ENCODE results near the gene SPTB.

SPTB gene

DNA sequence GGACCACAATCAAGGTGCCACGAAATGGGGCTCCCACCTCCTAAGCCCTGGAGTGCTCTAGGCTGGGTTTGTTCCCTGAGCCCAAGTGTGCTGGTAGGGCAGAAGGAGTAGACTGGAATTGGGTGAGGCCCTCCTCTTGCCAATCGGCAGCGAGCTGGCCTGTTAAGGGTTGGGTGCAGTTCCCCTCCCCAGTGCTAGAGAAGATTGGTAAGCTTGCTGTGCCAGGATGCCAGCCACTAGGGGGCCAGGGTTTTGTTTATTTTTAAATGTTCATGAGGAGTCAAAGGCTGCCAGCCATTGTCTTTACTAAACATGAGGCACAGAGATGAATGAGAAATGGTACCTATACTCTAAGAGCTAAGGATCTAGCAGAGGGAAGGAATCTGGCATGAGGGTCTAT, 79.7 kb downstream of the SPTB start:
- H3K9ac ChIP-seq (ENCODE audit: low read length in 5 of 5), result no peak overlapping the region
- H3K4me3 ChIP-seq (ENCODE audit: low read depth in 1 of 5, low read length in 5 of 5), result no peak overlapping the region
- no peak overlapping the region for H3K27ac ChIP-seq (ENCODE audit: low read depth, low read length)
- H3K9me3 ChIP-seq (ENCODE audit: control insufficient read depth in 5 of 5, low read length in 5 of 5), result no peaks in the 10 kb centered on the region
- H3K4me1 ChIP-seq (ENCODE audit: control insufficient read depth in 5 of 5, insufficient read depth in 5 of 5, low read length in 5 of 5), result no peaks in the 10 kb centered on the region
- H3K36me3 ChIP-seq (ENCODE audit: control insufficient read depth in 5 of 5, insufficient read depth in 5 of 5, low read length in 5 of 5), result peaks cover 0 to 5% (median 0%) of the 10 kb centered on the region in 5 donors
- no peaks in the 10 kb centered on the region for H3K27me3 ChIP-seq (ENCODE audit: control insufficient read depth in 5 of 5, insufficient read depth in 4 of 5, low read length in 5 of 5)

DNA sequence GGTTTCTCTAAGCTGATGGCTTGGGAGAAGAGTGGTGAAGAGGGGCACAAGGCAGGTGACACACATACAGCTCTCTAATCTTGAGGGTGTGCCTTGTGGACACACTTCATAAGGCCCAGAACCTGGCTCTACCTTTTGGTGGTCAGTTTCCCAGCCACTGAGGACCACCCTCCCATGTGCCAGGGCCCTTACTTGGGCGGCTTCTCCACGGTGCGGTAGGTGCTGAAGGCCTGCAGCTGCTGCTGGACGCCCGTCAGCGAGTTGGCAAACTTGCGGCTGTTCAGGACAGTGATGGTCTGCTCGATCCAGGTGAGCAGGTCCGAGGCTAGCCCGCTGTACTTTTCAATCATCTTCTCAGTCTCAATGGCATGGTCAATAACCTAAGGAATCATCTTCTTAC, 80.2 kb downstream of the SPTB start:
- no peaks in the 10 kb centered on the region for H3K27me3 ChIP-seq (ENCODE audit: control insufficient read depth in 5 of 5, insufficient read depth in 4 of 5, low read length in 5 of 5)
- H3K27ac ChIP-seq (ENCODE audit: low read depth, low read length), result no peak overlapping the region
- H3K4me3 ChIP-seq (ENCODE audit: low read depth in 1 of 5, low read length in 5 of 5), result no peak overlapping the region
- H3K36me3 ChIP-seq (ENCODE audit: control insufficient read depth in 5 of 5, insufficient read depth in 5 of 5, low read length in 5 of 5), result peaks cover 0 to 5% (median 0%) of the 10 kb centered on the region in 5 donors
- H3K4me1 ChIP-seq (ENCODE audit: control insufficient read depth in 5 of 5, insufficient read depth in 5 of 5, low read length in 5 of 5), result no peaks in the 10 kb centered on the region
- H3K9ac ChIP-seq (ENCODE audit: low read length in 5 of 5), result no peak overlapping the region
- H3K9me3 ChIP-seq (ENCODE audit: control insufficient read depth in 5 of 5, low read length in 5 of 5), result no peaks in the 10 kb centered on the region

DNA sequence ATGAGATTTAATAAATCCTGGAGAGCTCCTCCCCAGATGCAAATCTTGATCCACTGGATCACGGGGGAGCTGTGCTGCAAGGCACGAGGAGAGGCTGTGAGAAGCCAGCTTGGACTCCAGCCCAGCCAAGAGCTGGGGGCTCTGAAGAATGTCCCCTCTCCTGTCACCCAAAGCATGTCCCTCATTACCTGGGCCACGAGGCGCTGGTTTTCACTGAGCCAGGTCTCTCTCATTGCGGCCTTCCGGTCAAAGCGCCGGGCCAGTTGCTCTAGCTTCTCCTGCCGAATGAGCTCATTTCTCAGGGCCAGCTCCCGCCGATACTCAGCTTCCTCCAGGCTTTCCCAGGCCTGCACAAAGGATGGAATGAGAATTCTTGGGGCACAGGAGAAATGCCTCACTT, 83.3 kb downstream of the SPTB start:
- H3K9me3 ChIP-seq (ENCODE audit: control insufficient read depth in 5 of 5, low read length in 5 of 5), result no peaks in the 10 kb centered on the region
- no peak overlapping the region for H3K4me3 ChIP-seq (ENCODE audit: low read depth in 1 of 5, low read length in 5 of 5)
- no peak overlapping the region for H3K27ac ChIP-seq (ENCODE audit: low read depth, low read length)
- peaks cover 0 to 8% (median 0%) of the 10 kb centered on the region in 5 donors for H3K36me3 ChIP-seq (ENCODE audit: control insufficient read depth in 5 of 5, insufficient read depth in 5 of 5, low read length in 5 of 5)
- H3K9ac ChIP-seq (ENCODE audit: low read length in 5 of 5), result no peak overlapping the region
- no peaks in the 10 kb centered on the region for H3K27me3 ChIP-seq (ENCODE audit: control insufficient read depth in 5 of 5, insufficient read depth in 4 of 5, low read length in 5 of 5)
- no peaks in the 10 kb centered on the region for H3K4me1 ChIP-seq (ENCODE audit: control insufficient read depth in 5 of 5, insufficient read depth in 5 of 5, low read length in 5 of 5)

DNA sequence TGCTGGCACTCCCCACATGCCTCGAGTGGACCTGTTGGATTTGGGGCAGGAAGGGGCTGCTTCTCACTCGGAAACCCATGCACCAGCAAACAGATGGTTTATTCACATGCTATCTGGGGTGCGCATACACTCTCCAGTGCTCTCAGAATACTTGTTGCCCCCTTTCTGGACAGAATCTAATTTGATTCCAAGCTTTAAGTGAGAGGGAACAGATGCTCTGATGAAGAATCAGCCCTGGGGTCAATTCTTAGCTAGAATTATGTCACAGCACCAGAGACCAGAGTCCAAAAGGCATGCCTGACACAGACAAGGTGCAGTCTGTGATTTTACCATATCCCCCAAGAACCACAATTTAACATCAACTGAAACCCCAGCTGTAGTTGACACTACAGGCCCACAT, 83.8 kb downstream of the SPTB start:
- Histone ChIP-seq H3K27ac (ENCODE audit: low read depth, low read length) (no peak overlapping the region), H3K27me3 (ENCODE audit: control insufficient read depth in 5 of 5, insufficient read depth in 4 of 5, low read length in 5 of 5) (no peaks in the 10 kb centered on the region), H3K9me3 (ENCODE audit: control insufficient read depth in 5 of 5, low read length in 5 of 5) (no peaks in the 10 kb centered on the region), H3K9ac (ENCODE audit: low read length in 5 of 5) (no peak overlapping the region), H3K4me1 (ENCODE audit: control insufficient read depth in 5 of 5, insufficient read depth in 5 of 5, low read length in 5 of 5) (no peaks in the 10 kb centered on the region), H3K36me3 (ENCODE audit: control insufficient read depth in 5 of 5, insufficient read depth in 5 of 5, low read length in 5 of 5) (peaks cover 0 to 8% (median 0%) of the 10 kb centered on the region in 5 donors), H3K4me3 (ENCODE audit: low read depth in 1 of 5, low read length in 5 of 5) (no peak overlapping the region)

DNA sequence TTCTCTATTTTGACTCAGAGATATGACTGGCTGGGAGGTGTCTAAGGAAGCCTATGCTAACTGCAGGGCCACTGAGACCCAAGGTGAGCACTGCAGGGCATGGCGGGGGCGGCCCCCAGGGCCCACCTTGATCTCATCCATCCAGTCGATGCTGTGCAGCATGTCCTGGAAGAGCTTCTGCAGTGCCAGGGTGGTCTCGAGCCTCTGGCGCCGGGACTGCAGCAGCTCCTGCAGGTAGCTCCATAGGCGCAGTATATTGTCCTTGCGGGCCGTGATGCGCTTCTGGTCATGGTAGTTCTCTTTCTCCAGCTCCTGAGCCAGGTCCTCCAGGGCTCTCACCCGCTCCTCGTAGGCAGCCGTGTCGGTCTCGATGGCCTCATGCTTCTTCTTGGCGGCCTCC, 84.5 kb downstream of the SPTB start:
- Histone ChIP-seq H3K4me1 (ENCODE audit: control insufficient read depth in 5 of 5, insufficient read depth in 5 of 5, low read length in 5 of 5) (no peaks in the 10 kb centered on the region), H3K4me3 (ENCODE audit: low read depth in 1 of 5, low read length in 5 of 5) (no peak overlapping the region), H3K36me3 (ENCODE audit: control insufficient read depth in 5 of 5, insufficient read depth in 5 of 5, low read length in 5 of 5) (peaks cover 0 to 8% (median 0%) of the 10 kb centered on the region in 5 donors), H3K27me3 (ENCODE audit: control insufficient read depth in 5 of 5, insufficient read depth in 4 of 5, low read length in 5 of 5) (no peaks in the 10 kb centered on the region), H3K27ac (ENCODE audit: low read depth, low read length) (no peak overlapping the region), H3K9me3 (ENCODE audit: control insufficient read depth in 5 of 5, low read length in 5 of 5) (no peaks in the 10 kb centered on the region), H3K9ac (ENCODE audit: low read length in 5 of 5) (no peak overlapping the region)

DNA sequence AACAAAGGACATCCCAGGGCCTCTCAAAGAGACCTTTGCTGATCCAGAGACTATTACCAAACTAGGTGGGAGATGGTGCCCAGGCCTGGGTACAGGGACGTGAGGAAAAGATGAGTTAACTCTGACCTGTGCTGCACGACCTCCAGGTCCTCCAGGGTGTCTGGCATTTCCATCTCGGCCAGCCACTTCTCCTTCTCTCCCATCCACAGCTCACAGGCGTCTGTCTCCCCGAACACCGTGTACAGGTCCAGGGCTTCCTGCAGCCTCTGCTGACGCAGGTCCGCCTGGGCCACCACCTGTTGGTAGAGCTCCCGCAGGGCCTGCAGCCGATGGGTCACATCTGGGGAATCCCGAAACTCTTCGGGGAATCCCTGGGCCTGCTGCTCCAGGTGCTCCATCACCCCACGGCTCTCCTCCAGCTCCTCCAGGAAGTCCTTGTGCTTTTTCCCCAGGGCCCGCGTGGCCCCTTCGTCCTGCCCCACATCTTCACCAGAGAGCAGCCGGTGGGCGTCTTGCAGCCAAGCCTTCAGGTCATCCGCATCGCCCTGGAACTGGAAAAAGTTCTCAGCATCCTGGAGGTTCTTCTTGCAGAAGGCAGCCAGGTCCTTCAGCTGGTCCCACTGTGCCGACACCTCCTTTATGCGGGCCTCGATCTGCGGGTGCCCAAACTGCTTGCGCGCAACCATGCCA, 86.7 kb downstream of the SPTB start:
- peaks cover 0 to 3% (median 0%) of the 10 kb centered on the region in 5 donors for H3K36me3 ChIP-seq (ENCODE audit: control insufficient read depth in 5 of 5, insufficient read depth in 5 of 5, low read length in 5 of 5)
- H3K27me3 ChIP-seq (ENCODE audit: control insufficient read depth in 5 of 5, insufficient read depth in 4 of 5, low read length in 5 of 5), result no peaks in the 10 kb centered on the region
- H3K27ac ChIP-seq (ENCODE audit: low read depth, low read length), result no peak overlapping the region
- no peaks in the 10 kb centered on the region for H3K9me3 ChIP-seq (ENCODE audit: control insufficient read depth in 5 of 5, low read length in 5 of 5)
- no peaks in the 10 kb centered on the region for H3K4me1 ChIP-seq (ENCODE audit: control insufficient read depth in 5 of 5, insufficient read depth in 5 of 5, low read length in 5 of 5)
- H3K4me3 ChIP-seq (ENCODE audit: low read depth in 1 of 5, low read length in 5 of 5), result no peak overlapping the region
- no peak overlapping the region for H3K9ac ChIP-seq (ENCODE audit: low read length in 5 of 5)

DNA sequence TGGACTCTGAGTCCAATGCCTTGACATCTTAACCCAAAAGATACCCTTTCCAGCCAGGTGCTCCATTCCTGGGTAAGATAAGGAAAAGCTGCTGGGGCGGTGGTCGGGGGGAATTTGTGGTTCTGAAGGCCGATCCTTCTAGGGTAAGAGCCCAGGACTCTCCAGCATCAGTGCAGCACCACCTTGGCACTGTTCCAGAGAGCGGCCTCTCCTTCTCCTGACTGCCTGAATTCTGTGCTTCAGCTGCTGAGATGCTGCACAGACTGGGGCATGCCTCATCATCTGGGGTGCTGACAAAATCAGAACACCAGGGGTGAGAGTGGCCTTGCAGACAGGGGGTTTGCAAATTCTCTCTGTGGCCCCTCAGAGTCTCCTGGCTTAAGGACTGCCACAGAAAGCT, 87.5 kb downstream of the SPTB start:
- no peaks in the 10 kb centered on the region for H3K4me1 ChIP-seq (ENCODE audit: control insufficient read depth in 5 of 5, insufficient read depth in 5 of 5, low read length in 5 of 5)
- peaks cover 0 to 3% (median 0%) of the 10 kb centered on the region in 5 donors for H3K36me3 ChIP-seq (ENCODE audit: control insufficient read depth in 5 of 5, insufficient read depth in 5 of 5, low read length in 5 of 5)
- no peak overlapping the region for H3K27ac ChIP-seq (ENCODE audit: low read depth, low read length)
- no peaks in the 10 kb centered on the region for H3K9me3 ChIP-seq (ENCODE audit: control insufficient read depth in 5 of 5, low read length in 5 of 5)
- no peak overlapping the region for H3K9ac ChIP-seq (ENCODE audit: low read length in 5 of 5)
- H3K27me3 ChIP-seq (ENCODE audit: control insufficient read depth in 5 of 5, insufficient read depth in 4 of 5, low read length in 5 of 5), result no peaks in the 10 kb centered on the region
- H3K4me3 ChIP-seq (ENCODE audit: low read depth in 1 of 5, low read length in 5 of 5), result no peak overlapping the region

DNA sequence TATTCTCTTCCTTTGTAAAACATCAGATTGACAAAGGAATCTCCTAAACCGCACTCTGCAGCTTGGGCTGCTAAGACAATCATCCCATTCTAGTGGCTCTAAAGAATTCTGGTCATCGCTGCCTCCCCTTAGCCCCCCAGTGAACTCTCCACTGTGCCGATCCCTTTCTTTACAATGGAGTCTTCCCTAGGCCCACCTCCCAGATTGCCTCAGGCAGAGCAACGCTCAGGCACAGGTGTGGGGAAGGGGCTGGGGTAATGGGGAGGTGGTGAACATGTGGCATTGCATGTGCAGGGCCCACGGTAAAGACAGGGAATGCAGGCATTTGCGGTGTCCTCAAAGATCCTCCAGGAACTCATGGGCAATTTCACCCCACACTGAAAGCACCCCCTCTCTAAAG, 89.2 kb downstream of the SPTB start:
- Histone ChIP-seq H3K9me3 (ENCODE audit: control insufficient read depth in 5 of 5, low read length in 5 of 5) (no peaks in the 10 kb centered on the region), H3K36me3 (ENCODE audit: control insufficient read depth in 5 of 5, insufficient read depth in 5 of 5, low read length in 5 of 5) (peaks cover 0 to 3% (median 0%) of the 10 kb centered on the region in 5 donors), H3K27me3 (ENCODE audit: control insufficient read depth in 5 of 5, insufficient read depth in 4 of 5, low read length in 5 of 5) (no peaks in the 10 kb centered on the region), H3K27ac (ENCODE audit: low read depth, low read length) (no peak overlapping the region), H3K9ac (ENCODE audit: low read length in 5 of 5) (no peak overlapping the region), H3K4me1 (ENCODE audit: control insufficient read depth in 5 of 5, insufficient read depth in 5 of 5, low read length in 5 of 5) (no peaks in the 10 kb centered on the region), H3K4me3 (ENCODE audit: low read depth in 1 of 5, low read length in 5 of 5) (no peak overlapping the region)

DNA sequence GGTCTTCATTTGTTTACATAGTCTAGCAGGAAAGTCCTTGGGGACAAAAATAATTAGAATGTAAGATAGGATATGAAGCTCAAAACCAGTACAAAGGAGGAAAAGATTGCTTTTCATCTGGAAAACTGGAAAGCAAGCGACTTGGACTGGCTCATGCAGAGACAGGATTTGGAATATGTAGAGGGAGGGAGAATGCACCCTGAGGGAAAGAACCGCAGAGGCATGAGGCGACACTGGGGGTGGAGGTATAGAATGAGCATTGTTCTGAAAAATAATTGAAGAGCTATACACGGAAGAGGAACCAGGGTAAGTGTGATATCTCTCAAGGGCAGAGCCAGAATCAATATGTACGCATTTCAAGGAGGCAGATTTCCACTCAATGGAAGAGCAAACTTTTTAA, 90.0 kb downstream of the SPTB start:
- no peak overlapping the region for H3K27ac ChIP-seq (ENCODE audit: low read depth, low read length)
- no peaks in the 10 kb centered on the region for H3K27me3 ChIP-seq (ENCODE audit: control insufficient read depth in 5 of 5, insufficient read depth in 4 of 5, low read length in 5 of 5)
- no peak overlapping the region for H3K9ac ChIP-seq (ENCODE audit: low read length in 5 of 5)
- no peak overlapping the region for H3K4me3 ChIP-seq (ENCODE audit: low read depth in 1 of 5, low read length in 5 of 5)
- H3K9me3 ChIP-seq (ENCODE audit: control insufficient read depth in 5 of 5, low read length in 5 of 5), result no peaks in the 10 kb centered on the region
- H3K36me3 ChIP-seq (ENCODE audit: control insufficient read depth in 5 of 5, insufficient read depth in 5 of 5, low read length in 5 of 5), result peaks cover 0 to 3% (median 0%) of the 10 kb centered on the region in 5 donors
- H3K4me1 ChIP-seq (ENCODE audit: control insufficient read depth in 5 of 5, insufficient read depth in 5 of 5, low read length in 5 of 5), result no peaks in the 10 kb centered on the region

DNA sequence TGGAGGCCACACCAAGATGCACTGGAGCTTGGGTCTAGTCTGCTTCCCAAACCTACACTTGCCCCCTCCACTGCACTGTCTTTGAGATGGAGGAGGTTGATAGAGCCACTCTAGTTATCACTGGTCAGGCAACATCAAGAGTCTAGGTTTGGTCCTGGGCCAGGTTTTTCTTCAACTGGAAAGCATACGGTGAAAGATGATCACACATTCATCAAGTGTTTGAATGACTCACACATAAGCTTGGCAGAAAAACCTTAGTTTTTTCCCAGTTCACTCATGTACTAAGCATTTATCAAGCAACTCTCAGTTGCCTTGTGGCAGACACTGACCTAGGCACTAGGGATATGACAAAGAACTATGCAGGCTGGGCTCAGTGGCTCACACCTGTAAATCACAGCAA, 91.0 kb downstream of the SPTB start:
- no peaks in the 10 kb centered on the region for H3K27me3 ChIP-seq (ENCODE audit: control insufficient read depth in 5 of 5, insufficient read depth in 4 of 5, low read length in 5 of 5)
- H3K36me3 ChIP-seq (ENCODE audit: control insufficient read depth in 5 of 5, insufficient read depth in 5 of 5, low read length in 5 of 5), result peaks cover 0 to 3% (median 0%) of the 10 kb centered on the region in 5 donors
- H3K9me3 ChIP-seq (ENCODE audit: control insufficient read depth in 5 of 5, low read length in 5 of 5), result no peaks in the 10 kb centered on the region
- no peak overlapping the region for H3K4me3 ChIP-seq (ENCODE audit: low read depth in 1 of 5, low read length in 5 of 5)
- H3K4me1 ChIP-seq (ENCODE audit: control insufficient read depth in 5 of 5, insufficient read depth in 5 of 5, low read length in 5 of 5), result no peaks in the 10 kb centered on the region
- no peak overlapping the region for H3K9ac ChIP-seq (ENCODE audit: low read length in 5 of 5)
- H3K27ac ChIP-seq (ENCODE audit: low read depth, low read length), result no peak overlapping the region
